ENCODE measurements around the gene TNFAIP8L1.

- TF ChIP-seq EZH2 (IDR thresholded peaks at IDR 0.05; ENCODE audit: low read length) (no peak), CTCF (optimal IDR thresholded peaks at IDR 0.05 in 1 of 3, IDR thresholded peaks at IDR 0.05 in 1 of 3, conservative IDR thresholded peaks at IDR 0.05 in 1 of 3; ENCODE audit: extremely low read depth in 1 of 3, insufficient read depth in 2 of 3, low read length in 3 of 3) (peak in 2 of 3 experiments; percentile 84 to 91)
These were observed 3.1 kb upstream of the TNFAIP8L1 start for GRCh38 chr19:4636151-4636717.

All from keratinocyte (primary cell).